Endothelial cell (in vitro differentiated cells): ENCODE measurements around the gene GJC1. TPM values are rescaled to one million over a fixed set of nuclear protein-coding genes. Genes with fewer than 3 reads are reported as not detected.
A peak's percentile ranks its signal among the peaks of the same experiment; 100 is the strongest.

ENCODE experiments used
- DNase-seq: peaks from one replicate; pipeline ENCODE4 v3.0.0; 2021; ENCODE audit warnings: low spot score
- H3K27ac Mint-ChIP-seq: one replicate; pipeline ENCODE4 v1.8.0; 2021; ENCODE audit warnings: mixed read lengths, inconsistent platforms; ENCODE audit not compliant: unreplicated experiment
- H3K27me3 Mint-ChIP-seq: one replicate; pipeline ENCODE4 v1.8.0; 2021; ENCODE audit warnings: mild to moderate bottlenecking, moderate library complexity, mixed read lengths, inconsistent platforms; ENCODE audit not compliant: unreplicated experiment
- H3K36me3 Mint-ChIP-seq: one replicate; pipeline ENCODE4 v1.8.0; 2021; ENCODE audit warnings: mild to moderate bottlenecking, low read depth, mixed read lengths, inconsistent platforms; ENCODE audit not compliant: unreplicated experiment
- H3K4me1 Mint-ChIP-seq: one replicate; pipeline ENCODE4 v1.8.0; 2021; ENCODE audit warnings: mild to moderate bottlenecking, mixed read lengths, inconsistent platforms; ENCODE audit not compliant: unreplicated experiment
- H3K4me3 Mint-ChIP-seq: one replicate; pipeline ENCODE4 v1.8.0; 2021; ENCODE audit warnings: mild to moderate bottlenecking, mixed read lengths, inconsistent platforms; ENCODE audit not compliant: unreplicated experiment
- H3K9me3 Mint-ChIP-seq: one replicate; pipeline ENCODE4 v1.8.0; 2021; ENCODE audit warnings: mixed read lengths, inconsistent platforms; ENCODE audit not compliant: unreplicated experiment
- total RNA-seq: library from RNA; stranded (reverse); fragmentation: NEBNext Ultra II Directional; extraction: Animal tissue kit (Norgen Biotek cat#: 25700); gene quantifications from one replicate; pipeline ENCODE4 v1.2.1, GENCODE V29; 2021; ENCODE audit not compliant: unreplicated experiment
- TF ChIP-seq, protein P1 (sequence below): fragments of 200-600 bp; sonication (generic); IDR thresholded peaks from one replicate; pipeline ENCODE4 v1.5.0; 2021; ENCODE audit warnings: antibody characterized with exemption; ENCODE audit not compliant: unreplicated experiment

The GJC1 gene
- total RNA-seq, 1 donor from 2014 or later = 36.5 TPM

DNA sequence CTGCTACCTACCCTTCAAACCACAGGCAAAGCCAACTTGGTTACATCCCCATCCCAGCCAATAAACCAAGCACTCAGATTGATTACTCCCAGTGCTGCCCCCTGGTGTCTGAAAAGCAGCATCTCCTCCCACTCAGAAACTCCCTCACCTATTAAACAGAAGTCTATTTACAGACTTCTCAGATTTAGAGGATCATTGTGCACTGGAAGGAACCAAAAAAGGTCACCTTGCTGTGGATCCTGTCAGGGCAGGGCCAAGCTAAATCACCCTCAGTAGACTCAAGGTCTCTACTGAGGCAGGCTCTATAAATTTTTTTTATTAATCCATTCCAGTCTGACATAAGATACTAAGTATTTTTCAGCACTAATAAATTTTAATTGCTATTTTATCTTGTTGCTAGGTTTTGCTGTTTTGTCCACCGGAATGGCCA, 35.2 kb upstream of the GJC1 start:
- Mint-ChIP-seq H3K9me3 (no peaks in the 10 kb centered on the region), H3K27ac (no peak overlapping the region), H3K36me3 (peaks cover 47% of the 10 kb centered on the region), H3K27me3 (peaks cover 4% of the 10 kb centered on the region), H3K4me1 (no peaks in the 10 kb centered on the region), H3K4me3 (no peak overlapping the region)
- DNase-seq = peak; percentile 69
- TF ChIP-seq, protein P1, sequence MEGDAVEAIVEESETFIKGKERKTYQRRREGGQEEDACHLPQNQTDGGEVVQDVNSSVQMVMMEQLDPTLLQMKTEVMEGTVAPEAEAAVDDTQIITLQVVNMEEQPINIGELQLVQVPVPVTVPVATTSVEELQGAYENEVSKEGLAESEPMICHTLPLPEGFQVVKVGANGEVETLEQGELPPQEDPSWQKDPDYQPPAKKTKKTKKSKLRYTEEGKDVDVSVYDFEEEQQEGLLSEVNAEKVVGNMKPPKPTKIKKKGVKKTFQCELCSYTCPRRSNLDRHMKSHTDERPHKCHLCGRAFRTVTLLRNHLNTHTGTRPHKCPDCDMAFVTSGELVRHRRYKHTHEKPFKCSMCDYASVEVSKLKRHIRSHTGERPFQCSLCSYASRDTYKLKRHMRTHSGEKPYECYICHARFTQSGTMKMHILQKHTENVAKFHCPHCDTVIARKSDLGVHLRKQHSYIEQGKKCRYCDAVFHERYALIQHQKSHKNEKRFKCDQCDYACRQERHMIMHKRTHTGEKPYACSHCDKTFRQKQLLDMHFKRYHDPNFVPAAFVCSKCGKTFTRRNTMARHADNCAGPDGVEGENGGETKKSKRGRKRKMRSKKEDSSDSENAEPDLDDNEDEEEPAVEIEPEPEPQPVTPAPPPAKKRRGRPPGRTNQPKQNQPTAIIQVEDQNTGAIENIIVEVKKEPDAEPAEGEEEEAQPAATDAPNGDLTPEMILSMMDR = peak; percentile 93

- TF ChIP-seq, protein P1 = no peak
- peaks cover 45% of the 10 kb centered on the region for H3K36me3 Mint-ChIP-seq
Observed at GRCh38 chr17:44864831-44865230, 34.7 kb upstream of the GJC1 start.

GRCh38 chr17:44863061-44863918, 33.2 kb upstream of the GJC1 start:
- Mint-ChIP-seq H3K4me3 (peak overlapping the region; percentile 34), H3K36me3 (peaks cover 45% of the 10 kb centered on the region), H3K27me3 (peaks cover 4% of the 10 kb centered on the region), H3K27ac (no peak overlapping the region), H3K4me1 (no peaks in the 10 kb centered on the region), H3K9me3 (no peaks in the 10 kb centered on the region)
- DNase-seq = no peak
- TF ChIP-seq, protein P1 = no peak

More at GRCh38 chr17:44864831-44865230, 34.7 kb upstream of the GJC1 start:
- no peaks in the 10 kb centered on the region for H3K9me3 Mint-ChIP-seq
- DNase-seq = no peak
- H3K27me3 Mint-ChIP-seq = peaks cover 4% of the 10 kb centered on the region
- H3K4me1 Mint-ChIP-seq = no peaks in the 10 kb centered on the region
- H3K27ac Mint-ChIP-seq = no peak overlapping the region
- no peak overlapping the region for H3K4me3 Mint-ChIP-seq

GRCh38 chr17:44862278-44862914, 32.3 kb upstream of the GJC1 start:
- no peak for DNase-seq
- no peaks in the 10 kb centered on the region for H3K4me1 Mint-ChIP-seq
- H3K9me3 Mint-ChIP-seq = no peaks in the 10 kb centered on the region
- peak overlapping the region; percentile 34 for H3K4me3 Mint-ChIP-seq
- peaks cover 45% of the 10 kb centered on the region for H3K36me3 Mint-ChIP-seq
- TF ChIP-seq, protein P1 = no peak
- peaks cover 4% of the 10 kb centered on the region for H3K27me3 Mint-ChIP-seq
- no peak overlapping the region for H3K27ac Mint-ChIP-seq

- TF ChIP-seq, protein P1 = no peak
- DNase-seq = no peak
- Mint-ChIP-seq H3K9me3 (no peaks in the 10 kb centered on the region), H3K27me3 (peaks cover 4% of the 10 kb centered on the region), H3K4me3 (no peak overlapping the region), H3K36me3 (peaks cover 47% of the 10 kb centered on the region), H3K4me1 (no peaks in the 10 kb centered on the region), H3K27ac (no peak overlapping the region)
Observed at GRCh38 chr17:44859701-44860100, 29.6 kb upstream of the GJC1 start.
